Activated CD8-positive, alpha-beta memory T cell treated with anti-CD3 and anti-CD28 coated beads for 4 hours (primary cell): ENCODE measurements around the gene FTCDNL1.

ENCODE experiments used
- DNase-seq, 2 donors: peaks; one replicate each; pipeline ENCODE4 v3.0.0-alpha.2; 2020; ENCODE audit warnings: low read depth in 2 of 2

Gene FTCDNL1

GRCh38 chr2:199842631-199843395, 8.2 kb downstream of the FTCDNL1 start:
- no peak for DNase-seq

GRCh38 chr2:199841409-199841808, 9.6 kb downstream of the FTCDNL1 start:
- DNase-seq, result no peak

- DNase-seq, result no peak
Measured at GRCh38 chr2:199838399-199838798, 12.6 kb downstream of the FTCDNL1 start.

GRCh38 chr2:199836943-199837342, 14.0 kb downstream of the FTCDNL1 start:
- DNase-seq, result no peak

- DNase-seq, result no peak
Measured at GRCh38 chr2:199833525-199833924, 17.5 kb downstream of the FTCDNL1 start.

- DNase-seq, result no peak
Measured at GRCh38 chr2:199830531-199830930, 20.5 kb downstream of the FTCDNL1 start.

- DNase-seq, result no peak
Measured at GRCh38 chr2:199829628-199830027, 21.4 kb downstream of the FTCDNL1 start.

DNA sequence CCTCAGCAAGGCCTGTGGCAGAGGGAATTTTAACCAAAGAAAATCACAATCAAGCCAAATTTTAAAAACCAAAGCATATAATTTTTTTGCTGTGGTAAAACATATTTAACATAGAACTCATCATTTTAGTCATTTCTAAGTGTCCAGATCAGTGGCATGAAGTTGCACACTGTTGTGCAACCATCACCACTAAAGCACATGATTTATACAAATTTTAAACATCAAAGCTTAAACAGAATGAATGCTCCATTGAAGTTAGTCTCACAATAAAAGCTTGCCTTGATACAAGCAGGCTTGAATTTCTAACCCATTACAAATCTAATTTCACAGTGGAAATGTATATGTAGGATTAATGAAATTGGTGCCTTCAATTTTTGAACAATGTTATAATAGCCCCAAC, 31.2 kb downstream of the FTCDNL1 start:
- DNase-seq, result no peak

GRCh38 chr2:199818754-199819153, 32.2 kb downstream of the FTCDNL1 start:
- DNase-seq, result no peak

DNA sequence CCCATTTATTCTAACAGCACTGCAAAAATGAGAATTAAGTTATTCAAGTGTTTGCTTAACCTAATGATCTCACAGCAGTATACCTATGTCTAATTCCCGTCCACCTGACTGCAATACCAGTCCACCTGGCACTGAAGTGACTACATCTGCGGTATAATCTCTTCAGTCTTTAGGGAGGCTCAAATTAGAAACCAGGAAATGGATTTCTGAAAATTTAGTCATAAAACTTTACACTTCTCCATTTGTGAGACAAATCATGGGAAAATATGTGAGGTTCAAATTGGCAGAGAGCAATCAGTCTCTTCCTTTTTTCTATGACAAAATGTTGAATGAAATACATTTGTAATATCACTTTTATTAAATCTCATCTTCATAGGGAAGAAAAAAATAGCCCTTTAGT, 33.0 kb downstream of the FTCDNL1 start:
- DNase-seq, result no peak

- DNase-seq, result no peak
Measured at GRCh38 chr2:199814817-199815211, 36.2 kb downstream of the FTCDNL1 start.

DNA sequence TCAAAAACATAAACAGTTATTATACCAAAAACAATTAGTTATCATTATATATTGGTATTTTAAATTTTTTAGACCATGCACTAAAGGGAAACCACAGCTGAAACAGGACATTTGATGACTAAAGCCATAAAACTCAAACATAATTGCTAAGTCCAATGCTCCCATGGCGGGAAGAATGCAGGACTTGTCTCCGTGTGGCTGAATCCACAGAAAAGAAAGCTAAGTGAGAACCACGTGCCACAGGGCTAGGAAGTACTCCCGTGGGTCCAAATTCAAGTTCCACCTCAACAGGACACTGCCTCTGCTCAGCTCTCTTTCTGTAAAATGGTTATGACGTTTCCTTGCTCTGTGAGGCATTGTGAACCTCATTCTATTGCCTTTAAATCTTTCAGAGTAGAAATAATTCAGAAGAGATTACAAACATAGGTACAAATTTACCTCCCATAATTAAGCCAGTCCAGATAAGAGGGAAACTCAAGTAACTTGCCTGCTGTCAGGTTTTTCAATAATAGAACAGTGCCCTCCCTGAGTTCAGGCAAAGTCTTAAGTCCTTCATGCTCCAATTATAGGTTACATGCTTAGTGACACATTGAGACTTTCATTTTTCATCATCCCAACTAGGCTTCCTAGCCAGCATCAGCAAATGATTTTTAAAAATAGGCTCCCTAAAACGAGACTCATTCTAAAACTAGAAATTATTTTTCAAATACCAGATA, 36.7 kb downstream of the FTCDNL1 start:
- no peak for DNase-seq

GRCh38 chr2:199812493-199812892, 38.5 kb downstream of the FTCDNL1 start:
- DNase-seq, result no peak

- DNase-seq, result no peak
Measured at GRCh38 chr2:199811346-199811745, 39.6 kb downstream of the FTCDNL1 start.

DNA sequence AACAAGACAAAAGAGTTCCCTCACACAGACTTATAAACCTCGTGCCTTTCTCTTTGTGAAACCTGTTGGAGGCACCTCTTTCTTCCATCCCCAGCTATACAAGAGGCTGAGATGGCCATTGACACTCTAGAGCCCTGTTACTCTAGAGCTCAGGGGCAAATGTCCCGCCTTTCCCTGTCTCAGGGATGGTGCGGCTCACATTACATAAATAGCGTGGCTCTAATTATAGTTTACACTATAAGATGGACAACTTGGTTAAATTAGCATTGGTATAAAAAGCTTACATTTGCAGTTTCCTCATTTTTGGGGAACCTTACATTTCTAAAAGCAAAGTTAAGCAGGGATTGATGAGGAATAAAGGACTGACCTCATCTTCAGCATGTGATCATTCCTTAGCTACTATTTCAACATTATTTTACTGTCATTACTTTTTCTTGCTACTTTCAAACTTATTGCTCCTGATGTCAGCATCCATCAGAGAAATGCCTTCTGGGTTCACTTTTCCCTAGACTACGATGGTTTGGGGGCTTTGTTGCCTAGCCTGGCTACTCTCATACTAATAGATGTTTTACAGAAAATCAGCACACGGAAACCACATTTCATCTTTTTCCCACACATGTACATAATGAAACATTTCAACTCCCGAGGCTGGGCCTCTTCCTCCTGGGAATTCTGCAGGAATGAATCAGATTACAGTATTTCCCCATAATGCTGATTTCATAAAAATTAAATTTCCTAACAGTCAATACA, 40.4 kb downstream of the FTCDNL1 start:
- DNase-seq, result no peak

DNA sequence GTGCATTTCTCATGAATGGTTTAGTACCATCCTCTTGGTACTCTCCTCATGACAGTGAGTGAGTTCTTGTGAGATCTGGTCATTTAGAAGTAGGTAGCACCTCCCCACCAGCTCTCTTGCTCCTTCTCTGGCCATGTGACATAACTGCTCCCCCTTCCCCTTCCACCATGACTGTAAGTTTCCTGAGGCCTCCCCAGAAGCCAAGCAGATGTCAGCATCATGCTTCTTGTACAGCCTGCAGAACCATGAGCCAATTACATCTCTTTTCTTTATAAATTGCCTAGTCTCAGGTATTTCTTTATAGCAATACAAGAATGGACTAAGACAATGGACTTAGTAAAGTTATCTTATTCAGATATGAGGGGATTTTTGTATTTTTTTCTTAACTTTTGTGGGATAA, 43.0 kb downstream of the FTCDNL1 start:
- no peak for DNase-seq

DNA sequence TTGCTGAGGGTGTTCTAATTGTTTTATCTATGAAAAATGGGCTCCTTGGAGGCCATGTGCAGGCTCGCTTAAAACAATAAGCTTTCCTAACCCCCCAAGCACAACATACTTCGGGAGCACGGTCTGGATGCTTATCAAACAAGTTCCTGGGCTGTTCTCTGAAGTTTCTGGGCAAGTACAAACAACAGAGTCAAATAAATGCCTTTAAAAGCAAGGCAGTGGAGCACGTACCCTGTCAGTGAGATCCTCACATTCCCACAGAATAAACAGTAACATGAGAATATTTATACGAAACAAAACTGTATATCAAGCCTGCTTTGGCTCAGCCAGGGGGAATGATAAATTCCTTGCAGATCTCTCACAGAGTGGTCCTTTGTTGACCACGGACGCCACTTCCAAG, 44.8 kb downstream of the FTCDNL1 start:
- DNase-seq, result no peak

GRCh38 chr2:199804831-199805230, 46.2 kb downstream of the FTCDNL1 start:
- DNase-seq, result no peak

- DNase-seq, result no peak
Measured at GRCh38 chr2:199798831-199799580, 52.0 kb downstream of the FTCDNL1 start.

DNA sequence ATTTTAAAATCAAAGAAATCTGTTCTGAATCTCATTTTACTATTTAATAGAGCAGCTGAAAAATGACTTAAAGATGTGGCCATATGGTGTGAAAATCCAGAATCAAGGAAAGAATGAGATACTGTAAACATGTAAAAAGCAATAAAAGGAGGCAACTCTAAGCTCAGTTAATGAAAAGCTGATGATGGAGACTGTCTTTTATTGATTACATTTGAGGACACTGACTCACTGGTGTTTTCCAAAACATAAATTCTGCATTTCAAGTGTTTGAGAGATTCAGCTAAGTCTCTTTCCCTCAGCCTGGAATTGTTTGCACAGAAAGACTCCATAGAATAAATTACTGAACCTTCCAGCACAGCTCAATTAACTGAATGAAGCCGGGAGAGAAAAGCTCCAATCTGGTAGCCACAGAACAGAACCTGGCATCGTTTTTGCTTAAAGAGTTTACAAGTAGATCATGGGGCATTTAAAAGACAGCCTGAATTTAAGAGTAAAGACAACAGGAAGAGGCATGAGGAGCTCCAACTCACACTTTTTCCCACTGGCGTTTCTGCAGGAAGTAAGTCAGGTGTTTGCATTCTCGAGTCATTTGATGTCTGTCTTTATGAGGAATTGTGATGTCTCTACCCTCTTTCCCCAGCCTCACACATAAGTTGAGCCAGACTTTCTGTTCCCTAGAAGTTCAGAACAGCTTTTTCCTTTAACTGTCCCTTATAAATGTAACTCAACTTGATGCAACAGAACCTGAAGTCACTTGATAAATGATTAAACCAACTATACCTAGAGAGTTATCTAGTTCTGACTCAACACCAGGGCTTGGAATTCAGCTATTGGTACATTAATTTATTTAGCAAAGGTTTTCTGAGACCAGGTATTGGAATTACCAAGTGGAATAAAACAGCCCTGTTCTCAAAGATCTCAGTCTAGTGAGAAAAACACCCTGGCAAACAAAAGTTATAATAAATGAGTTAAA, 53.3 kb downstream of the FTCDNL1 start:
- DNase-seq, result no peak

DNA sequence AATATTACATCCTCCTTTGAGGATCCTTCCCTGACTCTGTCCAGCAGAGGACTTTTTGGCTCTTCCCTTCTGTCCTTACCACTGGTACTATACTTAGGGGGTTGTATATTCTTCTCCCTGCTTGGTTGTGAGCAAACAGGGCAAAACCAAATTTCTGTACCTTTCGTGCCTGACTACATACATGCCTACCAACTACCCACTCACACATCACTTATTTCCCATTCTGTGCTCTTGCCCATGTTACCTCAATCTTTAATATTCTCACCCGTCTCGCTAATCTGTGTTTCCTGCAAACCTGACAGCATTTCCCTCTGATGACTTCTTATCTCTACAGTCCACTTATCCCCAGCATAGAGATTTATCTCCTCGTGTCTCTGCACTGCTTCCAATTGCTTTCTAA, 58.6 kb downstream of the FTCDNL1 start:
- no peak for DNase-seq
